ENCODE measurements around the gene GALNT18. TPM values are rescaled to one million over a fixed set of nuclear protein-coding genes. Genes with fewer than 3 reads are reported as not detected.

The GALNT18 gene
- total RNA-seq, 6 experiments from 2014 or later = 3.7 to 11.4 (median 7.8) TPM

DNA sequence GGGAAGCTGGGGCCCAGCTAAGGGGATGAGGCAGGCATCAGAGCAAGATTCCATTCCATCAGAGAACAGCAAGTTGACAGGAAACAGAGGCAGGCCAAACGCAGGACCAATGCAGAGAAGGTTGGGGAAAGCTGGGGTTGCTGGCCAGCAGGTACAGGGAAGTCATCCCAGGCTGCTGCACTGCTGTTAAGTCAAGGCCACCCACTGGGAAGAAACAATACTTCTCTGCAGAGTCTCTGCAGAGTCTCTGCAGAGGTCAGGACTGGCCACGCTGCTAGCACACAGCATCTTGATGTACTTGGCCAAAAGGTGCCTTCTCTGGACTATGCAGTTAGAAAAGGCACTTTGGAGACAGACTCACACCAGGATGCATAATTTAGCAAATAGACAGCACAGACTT is 200.3 kb downstream of the GALNT18 start:
- Histone ChIP-seq H3K27me3 (no peaks in the 10 kb centered on the region), H3K4me1 (no peaks in the 10 kb centered on the region), H3K36me3 (no peaks in the 10 kb centered on the region), H3K27ac (no peak overlapping the region), H3K4me3 (no peak overlapping the region), H3K9me3 (no peaks in the 10 kb centered on the region)
- WGBS (ENCODE audit: insufficient coverage, low coverage, low lambda C conversion rate, missing lambda C conversion rate) = 80% methylated on average over 1 of the region's 2 CpGs
- no peak for ATAC-seq
- no peak for TF ChIP-seq POLR2A (IDR thresholded peaks at IDR 0.05)
- TF ChIP-seq, protein P1, sequence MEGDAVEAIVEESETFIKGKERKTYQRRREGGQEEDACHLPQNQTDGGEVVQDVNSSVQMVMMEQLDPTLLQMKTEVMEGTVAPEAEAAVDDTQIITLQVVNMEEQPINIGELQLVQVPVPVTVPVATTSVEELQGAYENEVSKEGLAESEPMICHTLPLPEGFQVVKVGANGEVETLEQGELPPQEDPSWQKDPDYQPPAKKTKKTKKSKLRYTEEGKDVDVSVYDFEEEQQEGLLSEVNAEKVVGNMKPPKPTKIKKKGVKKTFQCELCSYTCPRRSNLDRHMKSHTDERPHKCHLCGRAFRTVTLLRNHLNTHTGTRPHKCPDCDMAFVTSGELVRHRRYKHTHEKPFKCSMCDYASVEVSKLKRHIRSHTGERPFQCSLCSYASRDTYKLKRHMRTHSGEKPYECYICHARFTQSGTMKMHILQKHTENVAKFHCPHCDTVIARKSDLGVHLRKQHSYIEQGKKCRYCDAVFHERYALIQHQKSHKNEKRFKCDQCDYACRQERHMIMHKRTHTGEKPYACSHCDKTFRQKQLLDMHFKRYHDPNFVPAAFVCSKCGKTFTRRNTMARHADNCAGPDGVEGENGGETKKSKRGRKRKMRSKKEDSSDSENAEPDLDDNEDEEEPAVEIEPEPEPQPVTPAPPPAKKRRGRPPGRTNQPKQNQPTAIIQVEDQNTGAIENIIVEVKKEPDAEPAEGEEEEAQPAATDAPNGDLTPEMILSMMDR (IDR thresholded peaks at IDR 0.05) = no peak
- DNase-seq = no peak
- intact Hi-C loops (cut with DNase I) = no loop called here

DNA sequence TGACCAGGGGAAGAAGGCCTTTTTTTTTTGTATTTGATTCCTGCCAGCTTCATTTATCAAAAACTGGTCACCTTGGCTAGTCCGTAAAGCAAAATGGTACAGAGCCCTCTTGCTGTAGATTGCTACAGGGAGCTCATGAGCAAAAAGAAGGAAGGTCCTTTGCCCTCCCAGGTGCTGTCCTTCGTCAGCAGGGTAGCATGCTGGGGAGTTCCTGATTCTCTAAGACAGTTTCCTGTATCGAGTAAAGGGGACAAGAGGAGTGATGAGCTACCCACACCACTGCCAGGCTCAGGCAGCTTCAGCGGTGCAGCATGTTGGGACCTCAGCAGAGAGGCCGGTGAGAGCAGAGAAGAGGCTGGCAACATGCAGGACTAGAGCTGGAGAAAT is 200.9 kb downstream of the GALNT18 start:
- 81% methylated on average over 4 of the region's 5 CpGs for WGBS (ENCODE audit: insufficient coverage, low coverage, low lambda C conversion rate, missing lambda C conversion rate)
- Histone ChIP-seq H3K4me3 (no peak overlapping the region), H3K36me3 (no peaks in the 10 kb centered on the region), H3K27ac (no peak overlapping the region), H3K9me3 (no peaks in the 10 kb centered on the region), H3K4me1 (no peaks in the 10 kb centered on the region), H3K27me3 (no peaks in the 10 kb centered on the region)
- no peak for ATAC-seq
- DNase-seq = no peak
- intact Hi-C loops (cut with DNase I) = no loop called here
- TF ChIP-seq, protein P1 (IDR thresholded peaks at IDR 0.05) = no peak
- TF ChIP-seq POLR2A (IDR thresholded peaks at IDR 0.05) = no peak

GRCh38 chr11:11420191-11420898 is 201.5 kb downstream of the GALNT18 start:
- no peaks in the 10 kb centered on the region for H3K4me1 ChIP-seq
- ATAC-seq = no peak
- TF ChIP-seq POLR2A (IDR thresholded peaks at IDR 0.05) = no peak
- TF ChIP-seq, protein P1 (IDR thresholded peaks at IDR 0.05) = no peak
- no peak overlapping the region for H3K4me3 ChIP-seq
- no peak for DNase-seq
- intact Hi-C loops (cut with DNase I) = no loop called here
- WGBS (ENCODE audit: insufficient coverage, low coverage, low lambda C conversion rate, missing lambda C conversion rate) = 97% methylated on average over 4 of the region's 4 CpGs
- no peaks in the 10 kb centered on the region for H3K27me3 ChIP-seq
- H3K27ac ChIP-seq = no peak overlapping the region
- H3K9me3 ChIP-seq = no peaks in the 10 kb centered on the region
- no peaks in the 10 kb centered on the region for H3K36me3 ChIP-seq

DNA sequence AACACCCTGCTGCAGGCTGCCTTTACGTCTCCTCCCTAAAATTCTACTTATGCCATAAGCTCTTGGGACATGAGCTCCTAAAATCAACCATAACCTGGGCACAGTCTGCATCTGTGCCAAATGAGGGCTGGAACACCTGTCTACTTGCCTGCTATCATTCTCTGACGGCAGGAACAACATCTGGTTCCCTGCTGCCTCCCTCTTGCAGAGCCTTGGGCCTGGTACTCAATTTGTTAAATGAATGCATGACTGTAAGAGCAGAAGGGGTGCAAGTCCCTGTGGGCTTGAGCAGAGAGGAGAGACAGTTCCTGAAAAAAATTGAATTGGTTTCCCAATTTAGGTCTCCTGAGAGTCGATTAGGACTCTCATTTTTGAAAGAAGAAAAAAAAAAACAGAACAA is 202.1 kb downstream of the GALNT18 start:
- no peak overlapping the region for H3K4me3 ChIP-seq
- WGBS (ENCODE audit: insufficient coverage, low coverage, low lambda C conversion rate, missing lambda C conversion rate) = 58% methylated on average over 2 of the region's 3 CpGs
- DNase-seq (no peak), ATAC-seq (no peak)
- H3K27ac ChIP-seq = no peak overlapping the region
- no peaks in the 10 kb centered on the region for H3K36me3 ChIP-seq
- intact Hi-C loops (cut with DNase I) = no loop called here
- no peaks in the 10 kb centered on the region for H3K4me1 ChIP-seq
- TF ChIP-seq, protein P1 (IDR thresholded peaks at IDR 0.05) = no peak
- TF ChIP-seq POLR2A (IDR thresholded peaks at IDR 0.05) = no peak
- H3K9me3 ChIP-seq = no peaks in the 10 kb centered on the region
- no peaks in the 10 kb centered on the region for H3K27me3 ChIP-seq

Data from right lobe of liver (tissue), 6 donors.